Posterior cingulate gyrus (tissue), 11 donors: ENCODE results near the gene NTM.

Experiments used
- DNase-seq, 10 donors: peaks; one replicate each; pipeline versions ENCODE4 v3.0.0 to v3.0.0-alpha.2; 2020 to 2021; ENCODE audit warnings: mixed read lengths in 3 of 10
- intact Hi-C: fragments of 100-400 bp; cut with DNase I; formaldehyde crosslinking; loops from one replicate; pipeline ENCODE4 v1.15.1; 2023

The NTM gene

GRCh38 chr11:131979364-131979763 lies 608.9 kb downstream of the NTM start:
- DNase-seq, result no peak
- intact Hi-C loops, result no loop called here

DNA sequence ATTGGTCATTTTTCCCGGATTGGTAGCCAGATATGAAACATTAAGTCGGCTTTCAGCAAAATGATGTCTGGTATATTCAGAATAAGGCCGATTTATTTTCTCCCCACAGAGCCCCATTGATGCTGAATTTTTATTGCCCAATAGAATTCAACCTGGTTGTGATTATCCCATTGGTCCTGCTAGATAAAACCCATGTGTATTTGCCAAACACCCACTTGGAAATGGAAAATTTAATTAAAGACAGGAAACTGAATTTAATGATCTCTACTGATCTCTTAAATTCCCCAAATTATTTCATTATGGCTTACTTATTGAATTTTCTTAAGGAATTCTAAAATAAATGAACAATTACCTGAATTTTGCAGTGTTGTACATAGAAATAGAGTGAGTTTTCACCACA lies 609.8 kb downstream of the NTM start:
- no peak for DNase-seq
- intact Hi-C loops, result no loop called here

GRCh38 chr11:131980888-131981668 lies 610.7 kb downstream of the NTM start:
- DNase-seq, result peak in 3 of 10 donors; percentile 17 to 81 (median 18)
- intact Hi-C loops, result no loop called here

GRCh38 chr11:131982154-131982553 lies 611.7 kb downstream of the NTM start:
- DNase-seq, result no peak
- intact Hi-C loops, result no loop called here

GRCh38 chr11:131985846-131986301 lies 615.5 kb downstream of the NTM start:
- no peak for DNase-seq
- intact Hi-C loops, result no loop called here

DNA sequence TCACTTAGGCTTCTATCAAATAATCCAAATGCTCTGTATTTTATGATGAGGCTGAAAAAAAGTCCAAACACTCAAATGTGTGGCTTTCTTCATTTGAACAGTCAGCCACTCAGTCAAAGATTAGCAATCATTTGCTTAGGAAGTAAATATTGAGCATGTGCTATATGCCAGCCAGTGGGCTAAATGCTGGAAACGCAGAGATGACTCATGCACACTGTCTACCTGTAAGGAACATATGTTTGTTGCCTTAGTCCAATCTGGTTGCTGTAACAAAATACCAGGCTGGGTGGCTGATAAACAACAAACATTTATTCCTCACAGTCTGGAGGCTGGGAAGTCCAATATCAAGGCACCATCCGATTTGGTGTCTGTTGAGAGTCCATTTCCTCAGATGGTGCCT lies 617.3 kb downstream of the NTM start:
- DNase-seq, result no peak
- intact Hi-C loops, result no loop called here

DNA sequence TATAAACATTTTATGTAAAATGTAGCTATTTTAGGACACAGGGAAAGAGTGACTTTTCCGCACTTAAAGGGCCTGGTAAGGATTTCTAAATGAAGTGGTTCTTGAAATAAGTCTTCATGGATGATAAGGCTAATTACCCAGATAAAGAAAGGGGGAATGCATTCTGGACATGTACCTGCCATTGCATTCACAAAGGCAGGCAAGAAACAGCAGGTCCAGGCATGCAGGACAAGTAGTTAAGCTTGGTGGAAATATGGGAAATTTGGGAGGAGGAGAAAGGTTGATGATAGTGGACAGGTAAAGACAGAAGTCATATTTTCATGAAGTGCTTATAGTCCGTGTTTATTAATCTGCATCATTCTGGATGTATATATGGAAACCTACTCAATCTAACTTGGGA lies 621.2 kb downstream of the NTM start:
- no peak for DNase-seq
- intact Hi-C loops, result no loop called here

DNA sequence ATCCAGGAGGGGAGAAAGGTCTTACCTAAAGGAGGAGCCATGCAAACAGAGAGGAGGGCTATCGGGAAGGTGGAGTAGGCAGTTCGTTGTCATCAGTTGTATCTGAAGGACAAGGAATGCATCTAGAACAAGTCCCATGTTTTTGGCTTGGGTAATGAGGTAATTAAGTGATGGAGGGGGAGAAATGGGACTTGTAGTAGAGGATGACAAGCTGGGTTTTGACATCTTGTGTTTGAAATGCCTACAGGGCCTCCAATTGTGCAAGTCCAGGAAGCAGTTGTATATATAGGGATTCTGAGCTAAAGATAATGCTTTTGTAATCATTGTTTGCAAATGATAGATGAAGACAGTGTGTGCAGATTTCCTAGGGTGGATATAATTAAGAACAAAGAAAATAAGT lies 622.8 kb downstream of the NTM start:
- intact Hi-C loops, result no loop called here

DNA sequence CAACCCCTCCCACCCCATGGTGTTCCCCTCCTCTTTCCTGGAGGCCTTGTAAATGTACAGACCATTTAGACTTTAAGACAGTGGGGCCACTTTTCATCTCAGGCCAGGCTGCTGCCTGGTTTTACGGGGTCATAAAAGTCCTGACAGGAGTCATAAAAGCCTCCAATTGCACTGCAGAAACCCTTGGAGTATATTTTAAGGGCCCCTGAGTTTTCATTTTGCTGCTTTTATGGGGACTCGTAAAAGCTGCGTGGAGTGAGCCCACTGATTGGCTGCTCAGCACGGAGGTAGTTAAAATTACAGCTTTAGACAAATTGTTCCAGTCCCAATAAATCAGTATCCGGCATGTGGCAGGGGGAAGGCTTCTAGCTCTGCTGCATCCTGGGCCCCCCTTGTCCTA lies 627.6 kb downstream of the NTM start:
- intact Hi-C loops, result no loop called here
- DNase-seq, result no peak

More for the DNA sequence above, 622.8 kb downstream of the NTM start:
- no peak for DNase-seq

GRCh38 chr11:131999084-131999483 lies 628.7 kb downstream of the NTM start:
- intact Hi-C loops, result no loop called here
- peak in 2 of 10 donors; percentile 17 to 76 for DNase-seq

DNA sequence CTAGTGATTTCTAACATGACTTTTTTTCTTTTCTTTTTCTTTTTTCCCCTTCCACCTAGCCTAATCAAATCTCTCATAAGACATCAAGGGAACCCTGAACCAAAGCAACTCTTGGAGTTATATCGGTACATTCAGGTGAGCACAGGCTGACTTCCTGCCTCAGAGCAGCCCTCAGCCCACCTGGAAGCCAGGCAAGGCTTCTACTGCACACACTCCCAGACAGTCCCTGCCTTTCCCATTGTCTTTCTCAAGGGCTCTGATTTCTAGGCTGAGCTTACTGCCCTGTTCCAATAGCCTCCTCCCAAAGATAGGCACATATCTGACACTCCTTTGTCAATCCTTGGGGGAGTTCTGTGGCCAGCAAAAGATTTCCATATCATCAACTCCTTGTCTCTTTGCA lies 629.5 kb downstream of the NTM start:
- DNase-seq, result no peak
- intact Hi-C loops, result no loop called here

- DNase-seq, result no peak
- intact Hi-C loops, result no loop called here
These were observed 635.5 kb downstream of the NTM start for GRCh38 chr11:132005887-132006286.

GRCh38 chr11:132006884-132007580 lies 636.6 kb downstream of the NTM start:
- no peak for DNase-seq
- intact Hi-C loops, result no loop called here

- intact Hi-C loops, result no loop called here
These were observed 637.8 kb downstream of the NTM start for GRCh38 chr11:132008226-132008625.

DNA sequence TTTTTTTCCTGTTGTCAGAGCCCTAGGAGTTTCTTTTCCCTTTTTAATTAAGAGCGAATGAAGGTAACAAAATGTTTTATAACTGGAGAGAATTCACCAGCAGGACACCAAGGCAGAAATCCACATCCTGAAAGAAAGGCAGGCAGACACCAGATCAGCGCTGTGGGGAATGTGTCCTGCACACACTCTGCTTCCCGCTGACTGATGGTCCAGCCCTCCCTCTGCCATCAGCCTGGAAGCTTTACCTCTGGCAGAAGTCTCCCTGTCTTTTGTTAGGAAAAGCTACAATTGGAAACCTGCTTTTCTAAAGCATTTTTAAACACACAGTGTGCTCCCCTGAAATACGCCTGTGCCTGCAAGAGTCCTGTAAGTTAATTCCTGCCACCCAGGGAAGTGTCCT lies 638.5 kb downstream of the NTM start:
- DNase-seq, result no peak
- intact Hi-C loops, result no loop called here

More at GRCh38 chr11:132008226-132008625, 637.8 kb downstream of the NTM start:
- DNase-seq, result no peak

DNA sequence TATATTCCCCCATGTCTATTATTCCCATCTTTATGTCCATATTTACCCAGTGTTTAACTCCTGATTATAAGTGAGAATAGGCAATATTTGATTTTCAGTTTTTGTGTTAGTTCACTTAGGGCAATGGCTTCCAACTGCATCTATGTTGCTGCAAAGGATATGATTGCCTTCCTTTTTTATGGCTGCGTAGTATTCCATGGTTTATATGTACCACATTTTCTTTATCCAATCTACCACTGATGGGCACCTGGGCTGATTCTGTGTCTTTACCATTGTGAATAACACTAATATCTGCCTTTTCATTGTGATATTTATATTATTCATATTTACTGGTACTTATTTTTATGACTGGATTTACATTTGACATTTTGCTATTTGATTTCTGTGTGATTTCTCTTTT lies 649.6 kb downstream of the NTM start:
- intact Hi-C loops, result no loop called here
- no peak for DNase-seq

DNA sequence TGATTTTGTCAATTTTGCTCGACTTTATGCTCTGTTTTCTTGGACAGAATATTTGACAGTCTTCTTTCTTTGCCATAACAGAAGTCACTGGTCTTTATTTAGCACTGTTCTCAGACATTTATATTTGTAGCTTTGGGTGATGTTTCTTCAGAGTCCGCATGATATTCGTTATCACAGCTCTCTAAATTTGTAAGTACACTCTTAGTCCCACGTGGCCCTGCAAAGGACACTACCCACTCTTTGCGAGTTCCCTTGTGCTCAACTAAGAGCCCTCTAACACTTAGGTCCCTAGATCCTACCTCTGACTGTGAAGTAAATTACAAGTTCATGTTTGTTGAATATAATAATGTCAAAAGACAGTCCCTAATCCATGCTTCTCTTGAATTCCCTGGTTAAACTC lies 651.9 kb downstream of the NTM start:
- intact Hi-C loops, result no loop called here
- no peak for DNase-seq

- intact Hi-C loops, result no loop called here
- no peak for DNase-seq
These were observed 652.5 kb downstream of the NTM start for GRCh38 chr11:132022733-132023478.

DNA sequence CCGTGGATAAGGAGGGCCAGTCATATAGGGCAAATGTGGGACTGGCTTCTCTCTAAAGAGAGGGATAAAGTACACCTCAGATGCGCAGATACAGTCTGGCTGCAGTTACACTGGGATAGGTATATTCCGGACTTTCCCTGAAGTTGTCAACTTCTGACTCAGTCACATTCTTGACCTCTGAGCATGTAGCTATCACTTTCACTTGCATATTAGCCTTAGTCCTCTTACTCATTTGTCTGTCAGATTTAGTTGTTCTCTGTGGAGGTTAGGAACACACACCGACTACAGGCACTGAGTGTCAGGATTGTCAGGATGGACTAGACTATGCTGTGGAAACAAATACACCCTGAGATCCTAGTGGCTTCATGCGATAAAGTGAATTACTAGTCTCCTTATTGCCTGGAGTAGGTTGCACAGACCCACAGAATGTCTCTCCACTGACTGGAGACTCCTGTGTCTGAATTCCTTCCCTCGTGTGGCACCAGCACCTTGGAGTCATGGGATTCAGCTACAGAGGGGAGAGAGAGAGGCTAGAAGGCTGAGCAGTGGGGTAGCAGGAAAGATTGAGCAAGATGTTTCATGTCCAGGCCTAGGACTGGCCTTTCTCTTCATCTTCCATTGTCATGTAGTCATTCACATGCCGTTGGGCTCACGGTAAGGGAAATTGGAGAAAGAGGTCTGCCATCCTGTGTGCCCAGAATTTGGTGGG lies 654.3 kb downstream of the NTM start:
- no peak for DNase-seq
- intact Hi-C loops, result loop anchor here (5.0 kb wide), 1 partner anchor 157 kb away; no protein-coding TSS in a partner anchor

DNA sequence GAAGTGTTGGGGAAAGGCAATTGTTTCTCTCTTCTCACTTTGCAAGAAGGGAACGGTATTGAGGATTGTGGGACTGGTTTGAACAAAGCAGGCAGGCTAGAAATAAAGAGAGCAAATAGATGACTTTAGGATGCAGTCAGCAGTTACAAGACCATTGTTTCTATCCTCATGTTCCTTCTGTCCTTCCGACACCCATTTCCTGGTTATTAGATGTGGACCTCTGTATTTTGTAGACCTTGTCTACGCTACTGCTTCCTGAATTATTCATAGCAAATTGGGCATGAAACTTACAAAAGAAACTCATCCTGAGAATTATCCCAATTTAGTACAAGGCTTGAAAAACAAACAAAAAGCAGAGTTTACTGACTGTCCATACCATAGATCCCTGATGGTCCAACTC lies 656.3 kb downstream of the NTM start:
- intact Hi-C loops, result loop anchor here (5.0 kb wide), 1 partner anchor 159 kb away; no protein-coding TSS in a partner anchor
- no peak for DNase-seq
